Esophagus muscularis mucosa (tissue), 4 donors: Measurements from ENCODE around the gene ZBTB16.

Source experiments
- CTCF ChIP-seq, 3 experiments: fragments of 200-600 bp in 2 of 3; fragments of 450-650 bp in 1 of 3; sonication (generic) in 2 of 3; IDR thresholded peaks; one replicate each; pipeline ENCODE4 v1.5.1; 2017 to 2019; ENCODE audit warnings: antibody characterized with exemption in 3 of 3, mild to moderate bottlenecking in 2 of 3, moderate library complexity in 1 of 3
- EP300 ChIP-seq: sonication (generic); formaldehyde crosslinking; IDR thresholded peaks from one replicate; pipeline ENCODE4 v1.6.1; 2017; ENCODE audit warnings: antibody characterized with exemption
- POLR2A ChIP-seq: fragments of 450-650 bp; IDR thresholded peaks from one replicate; pipeline ENCODE4 v1.6.1; 2017; ENCODE audit warnings: antibody characterized with exemption, moderate library complexity, mild to moderate bottlenecking, low read depth
- POLR2AphosphoS5 ChIP-seq, 2 donors: sonication (generic); formaldehyde crosslinking; IDR thresholded peaks; one replicate each; pipeline ENCODE4 v1.6.1; 2017; ENCODE audit warnings: antibody characterized with exemption in 2 of 2

- TF ChIP-seq CTCF (IDR thresholded peaks at IDR 0.05) (no peak), EP300 (no peak), POLR2AphosphoS5 (IDR thresholded peaks at IDR 0.05) (no peak), POLR2A (no peak)
Observed at GRCh38 chr11:114282488-114282887, 223.0 kb downstream of the ZBTB16 start.
